Neural progenitor cell (in vitro differentiated cells): Measurements from ENCODE around the gene FAM163B. TPM values are rescaled to one million over a fixed set of nuclear protein-coding genes. Genes with fewer than 3 reads are reported as not detected.
A peak's percentile ranks its signal among the peaks of the same experiment; 100 is the strongest.

Experiments
- DNase-seq: peaks from one replicate; pipeline ENCODE4 v3.0.0-alpha.2; 2016; ENCODE audit warnings: low spot score
- H2AFZ ChIP-seq: fragments of 200-600 bp; sonication (generic); replicated peaks from 2 replicates; pipeline ENCODE4 v1.6.1; 2016; ENCODE audit warnings: antibody characterized with exemption
- H3F3A ChIP-seq: fragments of 200-600 bp; sonication (generic); 2 replicates; pipeline ENCODE4 v1.6.1; 2016; ENCODE audit warnings: antibody characterized with exemption, low read depth
- H3K27ac ChIP-seq: fragments of 200-600 bp; sonication (generic); 2 replicates; pipeline ENCODE4 v1.5.1; 2016; ENCODE audit warnings: mild to moderate bottlenecking
- H3K27me3 ChIP-seq: fragments of 200-600 bp; sonication (generic); 2 replicates; pipeline ENCODE4 v1.6.1; 2016; ENCODE audit warnings: mild to moderate bottlenecking, moderate library complexity
- H3K36me3 ChIP-seq: fragments of 200-600 bp; sonication (generic); 2 replicates; pipeline ENCODE4 v1.5.1; 2016
- H3K4me1 ChIP-seq: fragments of 200-600 bp; sonication (generic); 2 replicates; pipeline ENCODE4 v1.6.1; 2016; ENCODE audit warnings: mixed run types
- H3K4me2 ChIP-seq: fragments of 200-600 bp; sonication (generic); 2 replicates; pipeline ENCODE4 v1.6.1; 2016
- H3K4me3 ChIP-seq: fragments of 200-600 bp; sonication (generic); 2 replicates; pipeline ENCODE4 v1.5.1; 2016
- H3K79me2 ChIP-seq: fragments of 200-600 bp; sonication (generic); 2 replicates; pipeline ENCODE4 v1.6.1; 2016; ENCODE audit warnings: low read depth
- H3K9ac ChIP-seq: fragments of 200-600 bp; sonication (generic); 2 replicates; pipeline ENCODE4 v1.6.1; 2016
- H3K9me3 ChIP-seq: fragments of 200-600 bp; sonication (generic); 2 replicates; pipeline ENCODE4 v1.5.1; 2016; ENCODE audit warnings: low read depth
- H4K20me1 ChIP-seq: fragments of 200-600 bp; sonication (generic); 2 replicates; pipeline ENCODE4 v1.6.1; 2016; ENCODE audit warnings: low read depth
- H3K27ac Mint-ChIP-seq: 3 replicates; pipeline ENCODE4 v1.8.0; 2021; ENCODE audit warnings: mixed read lengths
- H3K27me3 Mint-ChIP-seq: 2 replicates; pipeline ENCODE4 v1.8.0; 2022; ENCODE audit warnings: low read depth, mild to moderate bottlenecking, inconsistent platforms, moderate library complexity, mixed read lengths; ENCODE audit not compliant: insufficient read depth
- H3K36me3 Mint-ChIP-seq: 3 replicates; pipeline ENCODE4 v1.8.0; 2021; ENCODE audit warnings: mixed read lengths
- H3K4me1 Mint-ChIP-seq: 3 replicates; pipeline ENCODE4 v1.8.0; 2021; ENCODE audit warnings: mixed read lengths
- H3K4me3 Mint-ChIP-seq: 3 replicates; pipeline ENCODE4 v1.8.0; 2021; ENCODE audit warnings: mild to moderate bottlenecking, moderate library complexity, mixed read lengths
- H3K9me3 Mint-ChIP-seq: 3 replicates; pipeline ENCODE4 v1.8.0; 2020; ENCODE audit warnings: mixed read lengths
- EZH2 ChIP-seq: fragments of 200-600 bp; sonication (generic); IDR thresholded peaks from 2 replicates; pipeline ENCODE4 v1.6.1; 2017; ENCODE audit warnings: antibody characterized with exemption, mild to moderate bottlenecking, moderate library complexity
- EZH2phosphoT487 ChIP-seq: fragments of 200-600 bp; sonication (generic); IDR thresholded peaks from 2 replicates; pipeline ENCODE4 v1.6.1; 2017; ENCODE audit warnings: antibody characterized with exemption
- total RNA-seq: library from RNA; depleted of rRNA; stranded (reverse); fragments of >200 nt; gene quantifications from 2 replicates; pipeline ENCODE4 v1.2.3, GENCODE V29; 2015; ENCODE audit warnings: low replicate concordance
- TF ChIP-seq, protein P1 (sequence below): fragments of 200-600 bp; sonication (generic); IDR thresholded peaks from 2 replicates; pipeline ENCODE4 v1.5.1; 2017; ENCODE audit warnings: antibody characterized with exemption, mild to moderate bottlenecking

Gene FAM163B
- total RNA-seq, 1 donor from 2014 or later: not detected

DNA sequence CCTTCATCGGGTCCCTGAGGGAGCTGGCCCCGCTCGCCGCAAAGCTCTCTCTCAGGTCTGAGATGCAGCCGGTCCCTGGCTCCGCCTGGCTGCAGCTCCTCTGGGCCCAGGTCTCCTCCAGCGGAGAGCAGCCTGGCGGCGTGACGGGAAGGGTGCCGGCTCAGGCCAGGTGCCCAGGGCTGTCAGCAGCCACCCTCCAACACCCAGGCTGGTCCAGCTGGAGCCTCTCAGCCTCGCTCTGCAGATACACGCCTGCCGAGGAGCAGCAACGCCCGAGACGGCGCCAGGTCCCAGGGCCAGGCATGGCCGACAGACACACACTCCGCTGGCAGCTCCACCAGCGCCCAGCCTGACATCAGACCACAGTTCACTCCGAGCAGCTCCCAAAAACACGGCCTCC is 25.6 kb downstream of the FAM163B start:
- Mint-ChIP-seq H3K27me3 (peaks cover 17% of the 10 kb centered on the region), H3K4me3 (peak overlapping the region; percentile 46)
- no peaks in the 10 kb centered on the region for H4K20me1 ChIP-seq

DNA sequence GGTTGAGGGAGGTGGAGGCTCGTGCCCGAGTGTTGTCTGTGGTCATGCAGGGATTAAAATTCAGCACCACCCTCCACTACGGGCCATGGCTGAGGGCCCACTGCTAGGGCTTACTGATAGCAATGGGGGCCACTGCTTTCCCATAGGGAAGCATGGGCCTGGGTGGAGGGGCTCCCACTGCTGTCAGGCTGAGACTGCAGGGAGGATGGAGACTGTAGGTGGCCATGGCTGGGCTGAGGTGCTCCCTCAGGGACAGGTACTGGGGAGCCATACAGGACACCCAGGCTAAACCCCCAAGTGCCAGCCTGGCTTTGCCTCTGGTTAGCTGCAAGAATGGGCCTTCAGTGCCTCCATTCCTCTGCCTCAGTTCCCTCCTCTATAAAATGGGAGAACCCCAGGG is 26.1 kb downstream of the FAM163B start:
- H3K36me3 ChIP-seq: no peaks in the 10 kb centered on the region
- TF ChIP-seq EZH2phosphoT487: no peak
- no peak for TF ChIP-seq EZH2
- TF ChIP-seq, protein P1, sequence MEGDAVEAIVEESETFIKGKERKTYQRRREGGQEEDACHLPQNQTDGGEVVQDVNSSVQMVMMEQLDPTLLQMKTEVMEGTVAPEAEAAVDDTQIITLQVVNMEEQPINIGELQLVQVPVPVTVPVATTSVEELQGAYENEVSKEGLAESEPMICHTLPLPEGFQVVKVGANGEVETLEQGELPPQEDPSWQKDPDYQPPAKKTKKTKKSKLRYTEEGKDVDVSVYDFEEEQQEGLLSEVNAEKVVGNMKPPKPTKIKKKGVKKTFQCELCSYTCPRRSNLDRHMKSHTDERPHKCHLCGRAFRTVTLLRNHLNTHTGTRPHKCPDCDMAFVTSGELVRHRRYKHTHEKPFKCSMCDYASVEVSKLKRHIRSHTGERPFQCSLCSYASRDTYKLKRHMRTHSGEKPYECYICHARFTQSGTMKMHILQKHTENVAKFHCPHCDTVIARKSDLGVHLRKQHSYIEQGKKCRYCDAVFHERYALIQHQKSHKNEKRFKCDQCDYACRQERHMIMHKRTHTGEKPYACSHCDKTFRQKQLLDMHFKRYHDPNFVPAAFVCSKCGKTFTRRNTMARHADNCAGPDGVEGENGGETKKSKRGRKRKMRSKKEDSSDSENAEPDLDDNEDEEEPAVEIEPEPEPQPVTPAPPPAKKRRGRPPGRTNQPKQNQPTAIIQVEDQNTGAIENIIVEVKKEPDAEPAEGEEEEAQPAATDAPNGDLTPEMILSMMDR: no peak
- H2AFZ ChIP-seq: no peak overlapping the region
- H3K4me1 ChIP-seq: peaks cover 34% of the 10 kb centered on the region
- DNase-seq: no peak
- no peaks in the 10 kb centered on the region for H3K27me3 ChIP-seq
- H3K79me2 ChIP-seq: no peaks in the 10 kb centered on the region
- H3K4me3 ChIP-seq: no peak overlapping the region
- Mint-ChIP-seq H3K27me3 (peaks cover 16% of the 10 kb centered on the region), H3K27ac (no peak overlapping the region), H3K36me3 (no peaks in the 10 kb centered on the region), H3K4me1 (peaks cover 56% of the 10 kb centered on the region), H3K4me3 (no peak overlapping the region), H3K9me3 (peaks cover 5% of the 10 kb centered on the region)
- H3K27ac ChIP-seq: no peak overlapping the region
- no peak overlapping the region for H3K9ac ChIP-seq
- H4K20me1 ChIP-seq: no peaks in the 10 kb centered on the region
- peaks cover 8% of the 10 kb centered on the region for H3F3A ChIP-seq
- H3K4me2 ChIP-seq: no peak overlapping the region
- no peaks in the 10 kb centered on the region for H3K9me3 ChIP-seq

More for the DNA sequence above, 25.6 kb downstream of the FAM163B start:
- Histone ChIP-seq H3K9ac (no peak overlapping the region), H3K9me3 (no peaks in the 10 kb centered on the region), H3K4me1 (peaks cover 34% of the 10 kb centered on the region), H3F3A (peaks cover 8% of the 10 kb centered on the region), H3K4me2 (no peak overlapping the region), H2AFZ (no peak overlapping the region), H3K4me3 (no peak overlapping the region), H3K27me3 (no peaks in the 10 kb centered on the region), H3K79me2 (no peaks in the 10 kb centered on the region), H3K27ac (no peak overlapping the region), H3K36me3 (no peaks in the 10 kb centered on the region)
- H3K27ac Mint-ChIP-seq: no peak overlapping the region
- peaks cover 3% of the 10 kb centered on the region for H3K36me3 Mint-ChIP-seq
- peaks cover 10% of the 10 kb centered on the region for H3K9me3 Mint-ChIP-seq
- TF ChIP-seq, protein P1: no peak
- TF ChIP-seq EZH2phosphoT487 (no peak), EZH2 (no peak)
- H3K4me1 Mint-ChIP-seq: peaks cover 52% of the 10 kb centered on the region
- DNase-seq: no peak

DNA sequence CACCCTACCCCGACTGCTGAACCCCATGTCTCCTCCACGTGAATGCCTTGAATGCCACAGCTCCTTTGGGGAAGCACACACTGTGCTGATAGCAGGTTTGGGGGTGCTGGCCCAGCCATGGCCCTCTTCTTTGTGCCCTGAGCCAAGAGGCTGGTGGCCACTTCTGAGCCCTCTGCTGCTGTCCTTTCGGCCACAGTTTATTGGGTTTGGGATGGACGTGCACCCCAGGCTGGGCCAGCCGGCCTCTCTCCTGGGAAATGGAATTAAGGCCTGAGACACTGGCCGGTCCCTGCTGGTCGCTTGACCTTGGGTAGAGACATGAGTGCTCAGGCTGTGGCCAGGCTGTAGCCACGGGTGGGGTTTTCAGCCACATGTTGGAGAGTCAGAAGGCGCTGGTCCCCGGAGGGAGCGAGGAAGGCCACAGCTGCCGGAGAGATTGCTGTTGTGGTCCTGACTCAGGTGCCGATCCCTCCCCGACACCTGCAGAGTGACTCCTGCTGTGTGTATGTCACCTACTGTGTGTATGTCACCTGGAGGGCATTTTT is 26.6 kb downstream of the FAM163B start:
- no peaks in the 10 kb centered on the region for H3K9me3 ChIP-seq
- H3K4me1 Mint-ChIP-seq: peaks cover 58% of the 10 kb centered on the region
- H3K4me3 ChIP-seq: no peak overlapping the region
- DNase-seq: no peak
- peaks cover 5% of the 10 kb centered on the region for H3K9me3 Mint-ChIP-seq
- no peak overlapping the region for H3K27ac ChIP-seq
- peaks cover 16% of the 10 kb centered on the region for H3K27me3 Mint-ChIP-seq
- H4K20me1 ChIP-seq: no peaks in the 10 kb centered on the region
- peaks cover 34% of the 10 kb centered on the region for H3K4me1 ChIP-seq
- no peaks in the 10 kb centered on the region for H3K36me3 Mint-ChIP-seq
- H2AFZ ChIP-seq: no peak overlapping the region
- H3K36me3 ChIP-seq: no peaks in the 10 kb centered on the region
- no peak overlapping the region for H3K4me2 ChIP-seq
- H3F3A ChIP-seq: peaks cover 8% of the 10 kb centered on the region
- H3K4me3 Mint-ChIP-seq: no peak overlapping the region
- H3K9ac ChIP-seq: no peak overlapping the region
- TF ChIP-seq EZH2phosphoT487: no peak
- H3K27ac Mint-ChIP-seq: no peak overlapping the region
- H3K79me2 ChIP-seq: no peaks in the 10 kb centered on the region
- H3K27me3 ChIP-seq: no peaks in the 10 kb centered on the region

DNA sequence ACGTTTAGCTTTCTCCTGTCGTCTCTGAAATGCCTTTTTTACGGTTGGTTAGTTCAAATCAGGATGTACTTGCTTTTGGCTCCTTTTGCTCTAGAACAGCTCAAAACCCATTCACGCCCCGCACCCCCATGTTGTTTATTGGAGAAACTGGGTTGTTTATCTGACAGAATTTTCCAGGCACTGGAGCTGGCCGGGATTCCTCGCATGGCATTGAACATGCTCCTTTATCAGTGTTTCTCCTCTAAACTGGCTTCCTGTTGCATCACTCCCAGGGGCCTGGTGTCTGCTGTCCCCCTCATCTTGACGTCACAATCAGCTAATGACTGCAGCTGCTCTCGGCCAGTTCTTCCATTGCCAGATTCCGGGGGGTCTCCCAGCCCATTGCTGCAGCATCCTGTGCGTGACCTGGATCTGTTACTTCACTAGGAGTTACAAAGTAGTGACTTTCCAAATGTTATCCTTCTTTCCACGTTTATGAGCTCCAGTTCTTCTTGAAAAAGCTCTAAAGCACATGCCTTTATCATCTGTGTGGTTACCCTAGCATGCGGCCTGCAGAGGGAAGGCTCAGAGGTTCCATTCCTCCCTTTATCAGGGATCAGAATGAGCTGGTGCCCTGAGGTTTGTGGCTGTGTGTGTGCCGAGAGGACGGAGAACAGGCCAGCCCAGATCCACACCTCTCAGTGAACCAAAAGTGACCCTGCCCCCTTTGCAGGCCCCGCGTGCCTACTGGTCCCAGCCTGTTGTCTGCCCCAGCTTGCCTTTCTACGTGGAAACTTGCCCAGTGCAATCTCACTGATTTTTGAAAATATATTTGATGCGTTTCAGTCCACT is 27.5 kb downstream of the FAM163B start:
- H3K9me3 ChIP-seq: no peaks in the 10 kb centered on the region
- TF ChIP-seq EZH2phosphoT487: no peak
- TF ChIP-seq, protein P1: no peak
- no peak for TF ChIP-seq EZH2
- no peaks in the 10 kb centered on the region for H3K36me3 ChIP-seq
- H3K27ac ChIP-seq: no peak overlapping the region
- peaks cover 42% of the 10 kb centered on the region for H3K4me1 ChIP-seq
- peaks cover under 1% of the 10 kb centered on the region for H3K9me3 Mint-ChIP-seq
- H3K27me3 Mint-ChIP-seq: peaks cover 12% of the 10 kb centered on the region
- H3K4me3 Mint-ChIP-seq: peak overlapping the region; percentile 21
- no peak overlapping the region for H3K9ac ChIP-seq
- no peak overlapping the region for H3K4me2 ChIP-seq
- no peaks in the 10 kb centered on the region for H4K20me1 ChIP-seq
- H3K4me1 Mint-ChIP-seq: peaks cover 64% of the 10 kb centered on the region
- H3K27ac Mint-ChIP-seq: peak overlapping the region; percentile 38
- H3K27me3 ChIP-seq: no peaks in the 10 kb centered on the region
- H3K36me3 Mint-ChIP-seq: no peaks in the 10 kb centered on the region
- peaks cover 8% of the 10 kb centered on the region for H3F3A ChIP-seq
- no peak overlapping the region for H3K4me3 ChIP-seq
- no peak overlapping the region for H2AFZ ChIP-seq
- no peak for DNase-seq
- no peaks in the 10 kb centered on the region for H3K79me2 ChIP-seq
